GM19468 (cell line): ENCODE results near the gene YIPF4.
A peak's percentile ranks its signal among the peaks of the same experiment; 100 is the strongest.
"Not testable (repeated sequence)": the region's sequence is repeated elsewhere in the genome, so short reads cannot be mapped to it uniquely, and the experiment has no call there.

Source experiments
- ATAC-seq: cut with Tn5 transposase; IDR thresholded peaks from one replicate; pipeline ENCODE4 v1.9.1; 2021; ENCODE audit warnings: mild to moderate bottlenecking, moderate library complexity, moderate number of reproducible peaks; ENCODE audit not compliant: unreplicated experiment; ENCODE audit errors: extremely low read depth

The YIPF4 gene

DNA sequence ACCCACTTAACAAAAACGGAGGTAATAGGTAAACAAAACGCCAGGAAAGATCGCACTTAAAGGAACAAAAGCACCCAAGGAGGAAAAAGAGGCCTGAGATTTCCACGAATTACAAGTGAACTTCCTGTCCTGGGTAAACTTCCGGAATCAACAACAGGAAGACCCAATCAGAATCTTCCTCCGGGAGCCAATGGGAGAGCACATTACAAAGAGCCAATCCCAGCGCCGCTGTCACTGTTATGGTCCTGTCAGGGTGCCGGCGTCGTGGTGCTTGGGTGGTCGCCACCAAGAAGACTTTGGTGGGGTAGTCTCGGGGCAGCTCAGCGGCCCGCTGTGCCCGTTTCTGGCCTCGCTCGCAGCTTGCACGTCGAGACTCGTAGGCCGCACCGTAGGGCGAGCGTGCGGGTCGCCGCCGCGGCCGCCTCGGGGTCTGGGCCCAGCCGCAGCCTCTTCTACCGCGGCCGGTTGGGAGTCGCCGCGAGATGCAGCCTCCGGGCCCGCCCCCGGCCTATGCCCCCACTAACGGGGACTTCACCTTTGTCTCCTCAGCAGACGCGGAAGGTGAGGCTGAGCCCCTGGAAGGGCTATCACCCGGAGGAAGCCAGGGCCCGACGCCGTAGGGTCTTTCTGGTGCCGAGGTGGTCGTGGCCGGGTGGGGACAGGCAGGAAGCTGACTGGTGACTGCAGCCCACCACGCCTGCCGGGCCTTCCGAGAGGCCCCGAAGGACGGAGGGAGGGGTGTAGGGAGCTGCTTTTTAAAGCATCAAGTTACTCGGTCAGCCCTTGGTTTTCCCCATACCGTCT is at the start of gene YIPF4:
Gene YIPF4, plus strand, starts transcription at position 231 of the 804 bp plus-strand sequence. Its CDS starts 252 bp downstream, at position 483.
- peak; percentile 97 for ATAC-seq

DNA sequence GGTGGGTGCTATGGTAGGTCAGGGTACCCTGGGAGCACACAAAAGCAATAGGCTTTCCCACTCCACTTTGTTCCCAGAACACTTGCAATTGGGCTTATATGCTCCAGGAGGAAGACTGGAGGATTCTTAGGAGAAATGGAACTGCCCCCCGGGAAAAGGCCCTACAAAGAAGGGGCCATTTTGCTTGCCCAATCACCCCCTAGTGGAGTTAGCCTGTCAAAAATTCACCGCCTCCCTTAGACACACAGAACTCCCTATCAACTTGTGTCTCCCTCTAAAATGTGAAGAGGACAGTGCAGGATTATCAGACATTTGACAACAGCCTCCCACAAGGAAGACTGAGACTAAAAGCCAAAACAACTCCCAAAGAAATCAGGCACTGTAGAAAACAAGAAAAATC is 49.5 kb upstream of the YIPF4 start:
- ATAC-seq, result no peak

DNA sequence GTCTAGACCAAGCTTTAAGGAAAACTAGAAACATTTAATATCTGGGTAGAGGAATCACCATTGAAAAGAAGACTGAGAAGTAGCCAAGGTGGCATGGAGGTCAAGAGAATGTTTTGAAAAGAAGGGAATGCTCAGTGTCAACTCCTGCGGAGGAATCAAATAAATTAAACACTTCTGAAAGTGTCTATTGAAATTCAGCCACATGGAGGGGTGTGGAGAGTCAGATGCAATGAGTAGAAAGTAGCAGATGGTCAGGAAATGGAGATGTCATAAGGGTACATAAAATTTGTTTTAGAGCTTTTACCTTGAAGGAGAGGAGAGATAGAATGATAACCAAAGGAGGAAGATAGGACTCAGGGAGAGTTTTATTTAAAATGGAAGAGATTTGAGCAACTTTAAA is 48.1 kb upstream of the YIPF4 start:
- ATAC-seq, result no peak

DNA sequence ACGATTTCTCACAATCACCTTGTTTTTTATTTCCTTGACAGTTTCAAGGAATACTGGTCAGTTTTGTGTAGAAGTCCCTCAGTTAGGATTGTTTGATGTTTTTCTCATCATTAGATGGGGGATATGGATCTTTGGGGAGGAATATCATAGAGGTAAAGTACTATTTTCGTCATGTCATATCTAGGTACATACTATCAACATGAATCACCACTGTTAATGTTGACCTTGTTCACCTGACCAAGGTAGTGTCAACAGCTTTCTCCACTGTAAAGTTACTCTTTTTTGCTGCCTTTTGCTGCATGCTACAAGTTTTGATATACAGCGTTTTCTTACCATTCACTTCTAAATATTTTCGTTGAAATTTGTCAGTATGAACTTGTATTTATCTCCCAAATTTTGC is 45.7 kb upstream of the YIPF4 start:
- no peak for ATAC-seq

DNA sequence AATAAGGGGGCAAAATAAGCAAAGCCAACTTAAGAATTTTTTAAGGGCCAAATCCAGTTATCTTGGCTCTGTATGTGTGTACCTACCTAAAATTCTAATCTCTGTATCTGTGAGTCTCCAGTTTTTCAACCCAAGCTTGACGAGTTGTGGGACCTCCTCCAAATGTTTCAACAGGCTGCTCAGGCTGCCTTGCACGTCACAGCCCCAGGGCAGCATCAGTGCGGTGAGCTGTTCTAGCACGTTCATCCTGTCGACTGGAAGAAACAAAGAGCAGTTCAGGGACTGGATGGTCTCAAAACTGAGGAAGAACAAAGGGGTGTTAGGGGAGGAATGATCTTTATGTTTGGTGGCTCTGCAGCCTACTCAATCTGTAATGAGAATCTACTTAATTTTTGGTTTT is 42.4 kb upstream of the YIPF4 start:
- no peak for ATAC-seq

DNA sequence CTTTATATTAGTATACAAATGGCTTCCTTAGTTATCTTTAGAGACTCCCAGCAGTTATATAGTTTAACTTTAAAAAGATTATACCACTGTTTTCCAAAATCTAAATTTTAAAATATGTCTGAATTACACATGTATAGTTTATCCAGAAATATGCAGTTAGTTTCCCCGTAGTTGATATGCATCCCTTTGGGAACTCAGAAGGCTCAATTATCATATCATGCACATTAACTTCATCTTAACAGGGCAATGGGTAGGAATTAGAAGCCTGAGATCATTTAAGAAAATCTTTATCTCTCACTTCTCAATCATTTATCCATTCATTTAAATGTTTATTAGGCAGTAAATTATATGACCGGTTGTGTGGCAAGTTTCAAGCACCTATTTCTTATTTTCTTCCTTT is 40.2 kb upstream of the YIPF4 start:
- no peak for ATAC-seq

DNA sequence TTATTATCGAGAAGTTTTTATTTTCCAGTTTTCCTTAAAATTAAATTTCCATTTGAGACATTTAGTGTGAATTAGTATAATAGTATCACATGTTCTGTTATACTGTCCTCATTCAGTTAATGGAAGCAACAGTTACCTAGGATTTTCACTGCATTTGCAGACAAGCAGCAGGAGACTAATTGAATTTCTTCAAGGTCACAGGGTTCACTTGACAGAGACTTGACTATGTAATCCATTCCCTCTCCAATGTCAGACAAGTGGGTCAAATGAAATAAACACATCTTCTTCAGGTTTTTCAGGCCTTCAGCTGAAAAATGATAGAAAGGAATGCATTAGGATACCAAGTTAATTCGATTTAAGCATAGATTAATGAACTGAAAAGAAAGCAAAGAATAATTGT is 39.7 kb upstream of the YIPF4 start:
- ATAC-seq, result no peak

DNA sequence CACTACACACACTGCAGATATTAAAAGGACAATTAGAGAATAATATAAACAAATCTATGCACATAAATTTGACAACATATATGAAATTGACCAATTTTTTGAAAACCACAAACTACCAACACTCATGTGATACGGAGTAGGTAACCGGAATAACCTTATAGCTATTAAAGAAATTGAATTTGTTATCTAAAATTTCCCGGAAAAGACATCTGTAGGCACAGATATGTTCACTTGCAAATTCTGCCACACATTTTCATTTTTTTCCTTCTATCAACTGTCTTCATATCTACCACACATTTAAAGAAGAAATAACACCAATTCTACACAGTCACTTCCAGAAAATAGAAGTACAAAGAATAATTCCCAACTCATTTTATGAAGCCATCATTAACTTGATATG is 35.4 kb upstream of the YIPF4 start:
- ATAC-seq, result no peak

DNA sequence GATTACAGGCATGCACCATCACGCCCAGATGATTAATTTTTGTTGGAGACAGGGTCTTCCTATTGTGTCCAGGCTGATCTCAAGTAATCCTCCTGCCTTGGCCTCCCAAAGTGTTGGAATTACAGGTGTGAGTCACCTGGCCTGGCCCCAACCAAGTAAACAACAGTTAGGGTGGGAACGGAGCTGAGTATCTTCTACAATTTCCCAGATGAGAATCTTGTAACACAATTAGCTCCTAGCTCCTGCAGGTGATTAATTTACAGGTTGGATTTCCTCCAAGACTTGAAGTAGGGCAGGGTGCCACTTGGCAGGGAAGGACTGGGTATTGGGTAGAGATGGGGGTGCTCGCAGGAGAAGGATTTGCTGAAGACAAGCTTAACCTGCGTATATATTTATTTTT is 30.8 kb upstream of the YIPF4 start:
- ATAC-seq, result no peak

DNA sequence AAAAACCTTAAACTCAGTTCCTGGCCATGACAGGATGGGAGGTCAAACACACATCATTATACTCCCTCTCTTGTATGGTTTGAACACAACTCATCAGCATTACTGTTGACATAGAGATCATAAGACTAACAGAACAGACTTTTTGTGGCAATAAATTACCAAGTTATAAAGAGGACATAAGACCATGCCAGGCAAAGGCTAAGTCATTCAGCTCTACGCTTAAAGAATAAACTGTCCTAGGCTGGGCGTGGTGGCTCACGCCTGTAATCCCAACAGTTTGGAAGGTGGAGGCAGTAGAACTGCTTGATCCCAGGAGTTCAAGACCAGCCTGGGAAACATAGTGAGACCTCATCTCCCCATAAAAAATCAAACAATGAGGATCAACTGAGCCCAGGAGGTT is 29.4 kb upstream of the YIPF4 start:
- ATAC-seq, result no peak

DNA sequence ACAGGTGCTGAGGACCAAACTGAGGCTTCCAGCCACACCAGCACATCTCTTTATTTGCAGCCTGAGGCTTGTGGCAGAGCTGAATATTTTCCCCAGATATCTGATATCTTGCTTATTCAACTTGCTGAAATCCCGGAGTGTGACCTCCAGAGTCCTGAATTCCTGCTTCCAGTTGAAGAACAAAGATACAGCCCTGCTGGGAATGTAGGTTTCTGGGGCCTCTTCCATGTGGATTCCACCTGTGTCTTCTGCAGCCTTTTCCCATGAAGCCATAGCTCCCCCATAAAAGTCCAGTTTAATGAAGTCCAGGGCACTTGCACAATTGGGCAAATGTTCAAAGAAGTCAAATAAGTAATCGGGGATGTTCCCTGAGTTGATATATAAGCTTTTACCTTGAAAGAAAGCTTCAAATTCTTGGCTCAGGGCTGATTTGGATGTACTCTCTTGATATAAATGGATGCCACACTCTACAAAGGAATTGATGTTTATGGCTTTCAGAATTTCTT is 27.9 kb upstream of the YIPF4 start:
- ATAC-seq, result no peak

DNA sequence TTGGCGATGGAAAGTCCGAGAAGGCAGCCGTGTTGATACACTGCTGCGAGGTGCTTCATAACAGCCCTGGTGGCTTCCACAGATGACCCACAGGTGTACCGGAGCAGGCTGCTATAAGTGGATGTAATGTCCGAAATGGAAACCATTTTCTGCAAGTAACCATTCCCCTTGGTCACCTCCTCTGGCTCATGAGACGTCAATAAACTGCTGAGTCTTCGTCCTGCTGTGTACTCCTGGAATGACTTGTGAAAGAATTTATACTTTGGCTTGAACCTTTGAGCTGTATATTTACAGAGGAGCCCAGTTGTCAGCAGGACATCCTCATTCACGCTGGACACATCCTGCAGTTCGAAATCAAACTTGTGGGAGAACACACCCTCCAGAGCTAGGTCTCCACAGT is 27.4 kb upstream of the YIPF4 start:
- ATAC-seq, result no peak

DNA sequence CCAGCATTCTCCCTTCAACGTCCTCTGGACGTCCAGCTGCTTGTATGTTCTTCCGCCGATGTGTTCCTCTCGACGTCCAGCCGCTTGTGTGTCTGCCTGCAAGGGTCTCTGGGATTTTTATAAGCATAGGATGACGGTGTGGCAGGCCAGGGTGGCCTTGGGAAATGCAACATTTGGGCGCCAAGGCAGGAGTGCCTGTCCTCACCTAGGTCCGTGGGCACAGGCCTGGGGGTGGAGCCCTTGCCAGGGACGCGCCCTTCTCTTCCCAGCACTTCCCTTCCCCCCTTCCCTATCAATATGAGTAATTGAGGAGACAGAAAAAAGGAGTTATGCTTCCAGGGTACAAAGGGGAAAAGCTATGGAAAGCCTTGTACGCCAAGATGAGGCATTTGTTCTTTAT is 19.5 kb upstream of the YIPF4 start:
- ATAC-seq, result no peak

DNA sequence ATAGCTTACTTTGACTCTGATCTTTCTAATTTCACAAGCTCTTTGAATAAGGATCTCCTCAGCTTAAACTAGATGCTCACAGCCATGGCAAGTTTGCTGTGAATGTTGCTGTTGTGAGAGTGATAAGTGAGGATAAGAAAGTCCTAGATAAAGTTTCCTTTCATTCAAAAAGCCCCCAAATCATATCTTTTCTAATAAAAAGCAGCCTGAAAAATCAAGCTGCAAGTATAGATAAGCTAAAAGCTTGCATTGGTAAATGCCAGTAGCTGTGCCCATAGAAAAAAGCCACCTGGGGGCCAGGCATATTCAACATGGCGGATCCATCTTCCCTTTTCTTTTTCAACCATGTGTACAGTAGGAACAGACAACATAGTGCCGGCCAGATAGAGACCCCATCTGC is 17.3 kb upstream of the YIPF4 start:
- ATAC-seq, result no peak

DNA sequence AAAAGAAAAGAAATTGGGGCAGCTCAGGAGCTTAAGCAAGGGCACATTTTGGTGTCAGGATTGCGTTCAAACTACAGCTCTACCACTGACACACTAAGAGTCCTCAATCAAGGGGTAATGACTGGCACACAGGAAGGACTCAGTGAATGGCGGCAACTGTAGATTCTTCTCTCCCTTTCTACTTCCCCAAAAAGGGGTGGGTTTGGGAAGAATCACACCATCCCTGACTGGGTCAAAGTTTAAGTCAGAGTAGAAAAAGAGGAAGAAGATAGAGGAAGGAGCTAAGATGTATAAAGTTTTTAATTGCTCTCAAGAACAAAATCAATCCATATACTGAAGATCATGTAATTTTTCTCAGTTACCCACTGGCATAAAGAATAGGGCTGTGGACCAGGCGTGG is 15.6 kb upstream of the YIPF4 start:
- ATAC-seq, result no peak

DNA sequence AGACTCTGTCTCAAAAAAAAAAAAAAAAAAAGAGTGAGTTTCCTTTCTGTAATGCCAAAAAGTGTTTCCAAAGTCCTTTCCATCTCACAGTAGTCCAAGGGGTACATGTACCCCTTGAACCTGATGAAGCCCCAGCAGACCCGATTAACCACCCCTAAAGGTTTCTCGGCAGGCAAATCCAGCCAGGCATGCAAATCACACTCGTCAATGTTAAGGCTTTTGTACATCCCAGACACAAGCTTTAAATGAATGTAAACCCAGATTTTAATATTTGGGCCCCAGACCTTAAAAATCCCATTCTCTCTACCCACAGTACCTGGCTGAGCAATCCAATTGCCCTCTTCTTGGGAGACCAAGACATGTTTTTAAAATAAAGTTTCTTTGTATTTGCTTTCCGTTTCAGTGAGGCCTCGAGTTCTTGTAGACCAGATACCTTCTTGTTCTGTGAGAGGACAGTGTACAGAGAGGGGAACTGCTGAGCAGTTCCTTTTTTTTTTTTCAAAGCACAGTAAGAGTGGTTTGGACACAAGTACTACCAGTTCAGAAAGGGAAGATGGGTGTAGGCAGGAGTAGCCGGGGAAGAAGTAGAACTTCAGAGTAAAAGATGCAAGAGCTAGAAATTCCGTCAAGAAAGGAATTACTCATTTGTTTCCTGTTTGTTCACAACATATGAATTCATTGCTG is 13.1 kb upstream of the YIPF4 start, which contains the start of gene NLRC4:
Gene NLRC4, minus strand, starts transcription at position 465 of the 684 bp plus-strand sequence. CDS start 8,111 bp downstream, outside the sequence.
- ATAC-seq, result peak; percentile 64

DNA sequence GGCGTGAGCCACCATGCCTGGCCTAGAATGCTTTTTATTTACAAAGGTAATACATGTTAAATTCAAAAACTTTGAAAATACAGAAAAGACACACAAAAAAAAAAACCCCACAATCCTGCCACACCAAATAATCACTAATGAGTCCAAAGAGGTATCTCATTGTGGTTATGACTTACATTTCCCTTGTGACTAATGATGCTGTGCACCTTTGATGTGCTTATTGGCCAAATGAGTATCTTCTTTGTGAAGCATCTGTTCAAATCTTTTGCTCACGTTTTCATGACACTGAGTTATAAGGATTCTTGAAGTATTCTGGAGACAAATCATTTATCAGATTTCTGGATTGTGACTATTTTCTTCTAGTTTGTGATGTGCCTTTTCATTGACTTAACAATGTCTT is 6.6 kb upstream of the YIPF4 start:
- no peak for ATAC-seq

DNA sequence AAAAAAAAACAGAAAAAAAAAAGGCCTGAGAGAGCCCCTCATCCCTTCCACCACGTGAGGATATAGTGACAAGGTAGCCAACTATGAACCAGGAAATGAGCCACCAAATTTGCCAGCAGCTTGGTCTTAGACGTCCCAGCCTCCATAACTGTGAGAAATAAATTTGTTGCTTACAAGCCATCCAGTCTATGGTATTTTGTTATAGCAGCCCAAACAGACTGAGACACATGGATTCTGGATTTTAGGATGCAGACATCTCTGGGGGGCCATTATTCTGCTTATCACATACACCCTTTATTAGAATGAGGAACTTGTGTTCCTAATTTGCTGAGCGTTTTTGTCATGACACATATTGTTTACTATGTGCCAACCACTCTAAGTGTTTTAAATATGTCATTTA is 5.4 kb upstream of the YIPF4 start:
- no peak for ATAC-seq

DNA sequence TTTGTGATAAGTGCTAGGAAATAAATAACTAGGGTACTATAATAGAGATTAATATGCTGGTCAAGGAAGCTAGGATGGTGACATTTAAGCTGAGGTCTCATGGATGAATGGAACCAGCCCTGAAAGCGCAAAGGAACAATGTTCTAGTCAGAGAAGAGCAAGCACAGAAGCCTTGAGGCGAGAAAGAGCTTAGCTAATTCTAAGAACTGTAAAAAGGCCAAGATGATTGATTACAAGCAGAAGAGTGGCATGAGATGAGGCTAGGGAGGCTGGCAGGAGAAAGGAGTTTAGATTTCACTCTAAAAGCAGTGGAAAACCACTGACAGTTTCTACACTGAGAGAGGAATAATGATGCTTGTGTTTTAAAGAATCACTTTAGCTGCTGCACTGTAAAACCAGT is 3.4 kb upstream of the YIPF4 start:
- ATAC-seq, result no peak

DNA sequence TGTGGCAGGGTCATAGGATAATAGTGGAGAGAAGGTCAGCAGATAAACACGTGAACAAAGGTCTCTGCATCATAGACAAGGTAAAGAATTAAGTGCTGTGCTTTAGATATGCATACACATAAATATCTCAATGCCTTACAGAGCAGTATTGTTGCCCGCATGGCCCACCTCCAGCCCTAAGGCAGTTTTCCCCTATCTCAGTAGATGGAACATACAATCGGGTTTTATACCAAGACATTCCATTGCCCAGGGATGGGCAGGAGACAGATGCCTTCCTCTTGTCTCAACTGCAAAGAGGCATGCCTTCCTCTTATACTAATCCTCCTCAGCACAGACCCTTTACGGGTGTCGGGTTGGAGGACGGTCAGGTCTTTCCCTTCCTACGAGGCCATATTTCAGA is 1.9 kb upstream of the YIPF4 start:
- not testable (repeated sequence) for ATAC-seq

DNA sequence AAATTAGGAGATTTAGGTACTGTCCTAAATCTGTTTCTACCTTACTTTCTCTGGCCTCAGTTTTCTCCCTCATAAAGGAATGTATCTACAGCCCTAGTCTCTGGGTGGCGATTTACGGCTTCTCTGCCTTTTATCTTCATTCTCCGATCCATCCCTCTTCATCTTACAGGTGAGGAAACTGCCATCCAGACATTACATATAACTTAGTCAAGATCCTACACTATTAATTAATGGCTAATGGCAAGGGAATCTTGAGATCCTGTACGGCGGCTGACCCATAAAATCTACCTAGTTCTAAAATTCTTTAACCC is 386 bp upstream of the YIPF4 start:
- no peak for ATAC-seq

DNA sequence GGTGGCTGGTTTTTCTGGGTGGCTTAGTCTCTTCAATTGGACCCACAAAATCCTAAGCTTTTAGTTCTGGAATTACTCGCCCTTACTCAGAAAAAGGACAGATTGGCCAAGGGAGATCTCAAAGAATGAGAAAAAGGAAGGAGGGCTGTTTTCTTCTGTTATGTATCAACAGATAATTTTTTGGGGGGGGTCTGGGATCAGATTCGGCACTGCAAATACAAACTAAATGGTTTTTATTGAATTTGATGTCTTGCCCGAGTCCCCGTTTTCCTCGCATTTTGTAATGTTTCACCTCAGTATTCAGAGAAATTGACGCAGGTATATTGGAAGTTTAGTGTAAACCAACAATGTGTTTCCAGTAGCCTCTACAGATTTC is 762 bp downstream of the YIPF4 start:
- ATAC-seq, result no peak
